ENCODE results near the gene FOXC1.
A peak's percentile ranks its signal among the peaks of the same experiment; 100 is the strongest.

Gene FOXC1

GRCh38 chr6:1619673-1620503 is 10.2 kb downstream of the FOXC1 start:
- peak; percentile 38 for ATAC-seq

GRCh38 chr6:1620504-1621069 is 10.9 kb downstream of the FOXC1 start:
- peaks cover 76% of the 10 kb centered on the region for H3K27me3 Mint-ChIP-seq

More at GRCh38 chr6:1619673-1620503, 10.2 kb downstream of the FOXC1 start:
- Mint-ChIP-seq H3K4me1 (peaks cover 2% of the 10 kb centered on the region), H3K27ac (no peak overlapping the region), H3K27me3 (peaks cover 76% of the 10 kb centered on the region), H3K36me3 (peaks cover 10% of the 10 kb centered on the region), H3K9me3 (no peaks in the 10 kb centered on the region), H3K4me3 (peak overlapping the region; percentile 58)

GRCh38 chr6:1621070-1621701 is 11.5 kb downstream of the FOXC1 start:
- no peaks in the 10 kb centered on the region for H3K9me3 Mint-ChIP-seq
- peaks cover 78% of the 10 kb centered on the region for H3K27me3 Mint-ChIP-seq
- no peak overlapping the region for H3K4me3 Mint-ChIP-seq
- H3K36me3 Mint-ChIP-seq = peaks cover 10% of the 10 kb centered on the region
- no peak for ATAC-seq
- no peak overlapping the region for H3K27ac Mint-ChIP-seq
- peaks cover 11% of the 10 kb centered on the region for H3K4me1 Mint-ChIP-seq

More at GRCh38 chr6:1620504-1621069, 10.9 kb downstream of the FOXC1 start:
- Mint-ChIP-seq H3K4me1 (peaks cover 9% of the 10 kb centered on the region), H3K36me3 (peaks cover 10% of the 10 kb centered on the region), H3K9me3 (no peaks in the 10 kb centered on the region), H3K4me3 (no peak overlapping the region), H3K27ac (no peak overlapping the region)
- ATAC-seq = no peak

GRCh38 chr6:1622220-1622850 is 12.6 kb downstream of the FOXC1 start:
- H3K36me3 Mint-ChIP-seq = peaks cover 10% of the 10 kb centered on the region
- no peak overlapping the region for H3K27ac Mint-ChIP-seq
- no peak for ATAC-seq
- H3K4me1 Mint-ChIP-seq = peaks cover 11% of the 10 kb centered on the region
- no peak overlapping the region for H3K4me3 Mint-ChIP-seq
- no peaks in the 10 kb centered on the region for H3K9me3 Mint-ChIP-seq
- peaks cover 84% of the 10 kb centered on the region for H3K27me3 Mint-ChIP-seq

GRCh38 chr6:1622851-1623768 is 13.4 kb downstream of the FOXC1 start:
- H3K36me3 Mint-ChIP-seq = peaks cover 10% of the 10 kb centered on the region
- no peak for ATAC-seq
- H3K27me3 Mint-ChIP-seq = peaks cover 84% of the 10 kb centered on the region
- no peak overlapping the region for H3K27ac Mint-ChIP-seq
- no peaks in the 10 kb centered on the region for H3K9me3 Mint-ChIP-seq
- H3K4me3 Mint-ChIP-seq = peak overlapping the region; percentile 34
- peaks cover 11% of the 10 kb centered on the region for H3K4me1 Mint-ChIP-seq

- peaks cover 10% of the 10 kb centered on the region for H3K36me3 Mint-ChIP-seq
- H3K4me1 Mint-ChIP-seq = peaks cover 11% of the 10 kb centered on the region
- no peaks in the 10 kb centered on the region for H3K9me3 Mint-ChIP-seq
- ATAC-seq = no peak
- peak overlapping the region; percentile 34 for H3K4me3 Mint-ChIP-seq
- H3K27me3 Mint-ChIP-seq = peaks cover 84% of the 10 kb centered on the region
- H3K27ac Mint-ChIP-seq = no peak overlapping the region
Measured at GRCh38 chr6:1623769-1624057, 14.0 kb downstream of the FOXC1 start.

GRCh38 chr6:1624058-1624850 is 14.5 kb downstream of the FOXC1 start:
- Mint-ChIP-seq H3K4me3 (peak overlapping the region; percentile 76), H3K27me3 (peaks cover 84% of the 10 kb centered on the region)
- peak; percentile 60 for ATAC-seq

GRCh38 chr6:1624851-1625781 is 15.4 kb downstream of the FOXC1 start:
- Mint-ChIP-seq H3K27me3 (peaks cover 84% of the 10 kb centered on the region), H3K36me3 (peaks cover 19% of the 10 kb centered on the region), H3K9me3 (no peaks in the 10 kb centered on the region), H3K4me3 (peak overlapping the region; percentile 76), H3K27ac (no peak overlapping the region), H3K4me1 (peaks cover 11% of the 10 kb centered on the region)
- peak; percentile 52 for ATAC-seq

More at GRCh38 chr6:1624058-1624850, 14.5 kb downstream of the FOXC1 start:
- Mint-ChIP-seq H3K4me1 (peaks cover 11% of the 10 kb centered on the region), H3K9me3 (no peaks in the 10 kb centered on the region), H3K36me3 (peaks cover 14% of the 10 kb centered on the region), H3K27ac (no peak overlapping the region)

- Mint-ChIP-seq H3K27me3 (peaks cover 89% of the 10 kb centered on the region), H3K4me3 (no peak overlapping the region), H3K27ac (no peak overlapping the region), H3K4me1 (peaks cover 11% of the 10 kb centered on the region), H3K36me3 (peaks cover 19% of the 10 kb centered on the region), H3K9me3 (no peaks in the 10 kb centered on the region)
- no peak for ATAC-seq
Measured at GRCh38 chr6:1625794-1626435, 16.2 kb downstream of the FOXC1 start.

GRCh38 chr6:1626481-1626880 is 16.8 kb downstream of the FOXC1 start:
- no peak overlapping the region for H3K4me3 Mint-ChIP-seq
- H3K9me3 Mint-ChIP-seq = no peaks in the 10 kb centered on the region
- no peak for ATAC-seq
- H3K36me3 Mint-ChIP-seq = peaks cover 19% of the 10 kb centered on the region
- no peak overlapping the region for H3K27ac Mint-ChIP-seq
- H3K4me1 Mint-ChIP-seq = peaks cover 11% of the 10 kb centered on the region
- peaks cover 89% of the 10 kb centered on the region for H3K27me3 Mint-ChIP-seq

GRCh38 chr6:1627827-1628560 is 18.3 kb downstream of the FOXC1 start:
- no peak overlapping the region for H3K4me3 Mint-ChIP-seq
- H3K27me3 Mint-ChIP-seq = peaks cover 76% of the 10 kb centered on the region
- no peak overlapping the region for H3K27ac Mint-ChIP-seq
- ATAC-seq = no peak
- H3K9me3 Mint-ChIP-seq = no peaks in the 10 kb centered on the region
- peaks cover 11% of the 10 kb centered on the region for H3K4me1 Mint-ChIP-seq
- peaks cover 15% of the 10 kb centered on the region for H3K36me3 Mint-ChIP-seq

- Mint-ChIP-seq H3K4me1 (peaks cover 11% of the 10 kb centered on the region), H3K36me3 (peaks cover 15% of the 10 kb centered on the region), H3K27ac (no peak overlapping the region), H3K9me3 (no peaks in the 10 kb centered on the region), H3K27me3 (peaks cover 64% of the 10 kb centered on the region), H3K4me3 (no peak overlapping the region)
- ATAC-seq = no peak
Measured at GRCh38 chr6:1629316-1629715, 19.6 kb downstream of the FOXC1 start.

Data from stimulated activated memory B cell treated with anti-CD40 and anti-IgM and Interleukin-4, amounts not matched to agents 10 μg/mL and 1 μg/mL and 100 μg/mL, for 72 hours (primary cell).